Thymus (tissue), 11 donors: ENCODE results near the gene POU4F2. TPM values are rescaled to one million over a fixed set of nuclear protein-coding genes. Genes with fewer than 3 reads are reported as not detected.
"Not testable (repeated sequence)": the region's sequence is repeated elsewhere in the genome, so short reads cannot be mapped to it uniquely, and the experiment has no call there.

Source experiments
- DNase-seq, 9 donors: peaks; one replicate each; pipeline ENCODE4 v3.0.0-alpha.2; 2013; ENCODE audit warnings: low spot score in 9 of 9, low read depth in 6 of 9, missing footprints in 1 of 9
- H3K27ac ChIP-seq, 2 donors: one replicate each; pipeline ENCODE4 v1.5.1; 2013; ENCODE audit warnings: control low read depth in 1 of 2, low read depth in 1 of 2, low read length in 1 of 2, mild to moderate bottlenecking in 1 of 2, moderate library complexity in 1 of 2
- H3K27me3 ChIP-seq, 2 donors: one replicate each; pipeline ENCODE4 v1.5.1; 2013; ENCODE audit warnings: low read length in 1 of 2; ENCODE audit not compliant: control insufficient read depth in 2 of 2, insufficient read depth in 1 of 2
- H3K36me3 ChIP-seq, 2 donors: one replicate each; pipeline ENCODE4 v1.5.1; 2013; ENCODE audit warnings: low read length in 1 of 2, mild to moderate bottlenecking in 1 of 2, moderate library complexity in 1 of 2; ENCODE audit not compliant: control insufficient read depth in 2 of 2, insufficient read depth in 2 of 2
- H3K4me1 ChIP-seq, 2 donors: one replicate each; pipeline ENCODE4 v1.5.1; 2013; ENCODE audit warnings: low read length in 2 of 2; ENCODE audit not compliant: control insufficient read depth in 2 of 2, insufficient read depth in 2 of 2
- H3K4me3 ChIP-seq, 2 donors: one replicate each; pipeline ENCODE4 v1.5.1; 2013; ENCODE audit warnings: low read length in 2 of 2, control low read depth in 1 of 2, mild to moderate bottlenecking in 1 of 2
- H3K9me3 ChIP-seq, 2 donors: one replicate each; pipeline ENCODE4 v1.5.1; 2013; ENCODE audit warnings: low read length in 1 of 2, mild to moderate bottlenecking in 1 of 2; ENCODE audit not compliant: control insufficient read depth in 2 of 2, insufficient read depth in 1 of 2
- WGBS: extraction: QIAGEN DNeasy Blood & Tissue Kit; methylation state at CpG from one replicate; pipeline ENCODE4 v1.1.7; 2013; 5-methylcytosine and 5-hydroxymethylcytosine counted together
- polyA plus RNA-seq: library from polyadenylated mRNA; stranded (reverse); fragments of 200-250 nt; gene quantifications from one replicate; pipeline ENCODE4 v1.2.3, GENCODE V29; 2013
- total RNA-seq: library from RNA; stranded (reverse); fragments of 120-200 nt; gene quantifications from one replicate; pipeline ENCODE4 v1.2.4, GENCODE V29; 2013
- donor health status: healthy.

The POU4F2 gene
- total and polyA plus RNA-seq, 2 donors = not detected

GRCh38 chr4:146648461-146648783 lies 9.7 kb downstream of the POU4F2 start:
- DNase-seq = no peak
- WGBS = 8% methylated on average over 16 of the region's 16 CpGs

GRCh38 chr4:146649232-146649631 lies 10.5 kb downstream of the POU4F2 start:
- no peak for DNase-seq
- Histone ChIP-seq H3K4me1 (no peaks in the 10 kb centered on the region), H3K36me3 (no peaks in the 10 kb centered on the region), H3K9me3 (no peaks in the 10 kb centered on the region), H3K27me3 (peaks cover 31 to 87% of the 10 kb centered on the region in 2 donors), H3K27ac (no peak overlapping the region), H3K4me3 (no peak overlapping the region)
- WGBS = 9% methylated on average over 3 of the region's 3 CpGs

More at GRCh38 chr4:146648461-146648783, 9.7 kb downstream of the POU4F2 start:
- Histone ChIP-seq H3K4me1 (no peaks in the 10 kb centered on the region), H3K27ac (no peak overlapping the region), H3K36me3 (no peaks in the 10 kb centered on the region), H3K4me3 (no peak overlapping the region), H3K9me3 (no peaks in the 10 kb centered on the region), H3K27me3 (peaks cover 26 to 79% of the 10 kb centered on the region in 2 donors)

- 2% methylated on average over 4 of the region's 4 CpGs for WGBS
- peaks cover 34 to 94% of the 10 kb centered on the region in 2 donors for H3K27me3 ChIP-seq
- no peaks in the 10 kb centered on the region for H3K9me3 ChIP-seq
Measured at GRCh38 chr4:146650034-146650433, 11.3 kb downstream of the POU4F2 start.

GRCh38 chr4:146654687-146655520 lies 16.2 kb downstream of the POU4F2 start:
- Histone ChIP-seq H3K36me3 (no peaks in the 10 kb centered on the region), H3K4me3 (peak overlapping the region in 1 of 2 donors; percentile 13), H3K9me3 (no peaks in the 10 kb centered on the region), H3K27ac (no peak overlapping the region), H3K27me3 (peaks cover 22 to 66% of the 10 kb centered on the region in 2 donors), H3K4me1 (no peaks in the 10 kb centered on the region)
- WGBS = 2% methylated on average over 72 of the region's 72 CpGs
- DNase-seq = no peak

More at GRCh38 chr4:146650034-146650433, 11.3 kb downstream of the POU4F2 start:
- H3K4me3 ChIP-seq = no peak overlapping the region
- H3K4me1 ChIP-seq = no peaks in the 10 kb centered on the region
- no peak for DNase-seq
- H3K36me3 ChIP-seq = no peaks in the 10 kb centered on the region
- H3K27ac ChIP-seq = no peak overlapping the region

- H3K4me1 ChIP-seq = no peaks in the 10 kb centered on the region
- no peaks in the 10 kb centered on the region for H3K9me3 ChIP-seq
- H3K27ac ChIP-seq = no peak overlapping the region
- WGBS = 7% methylated on average over 9 of the region's 9 CpGs
- H3K4me3 ChIP-seq = no peak overlapping the region
- H3K27me3 ChIP-seq = peaks cover 18 to 60% of the 10 kb centered on the region in 2 donors
- DNase-seq = no peak
- no peaks in the 10 kb centered on the region for H3K36me3 ChIP-seq
Measured at GRCh38 chr4:146655521-146655856, 16.8 kb downstream of the POU4F2 start.

GRCh38 chr4:146661367-146661766 lies 22.7 kb downstream of the POU4F2 start:
- no peaks in the 10 kb centered on the region for H3K4me1 ChIP-seq
- H3K9me3 ChIP-seq = no peaks in the 10 kb centered on the region
- 53% methylated on average over 4 of the region's 4 CpGs for WGBS
- no peak for DNase-seq
- H3K27me3 ChIP-seq = peaks cover 0 to 3% of the 10 kb centered on the region in 2 donors
- H3K36me3 ChIP-seq = no peaks in the 10 kb centered on the region
- H3K27ac ChIP-seq = no peak overlapping the region
- no peak overlapping the region for H3K4me3 ChIP-seq

- not testable (repeated sequence) for H3K9me3 ChIP-seq, H3K4me3 ChIP-seq, H3K4me1 ChIP-seq, H3K36me3 ChIP-seq, H3K27me3 ChIP-seq, H3K27ac ChIP-seq, DNase-seq
- 59% methylated on average over 6 of the region's 6 CpGs for WGBS
Measured at GRCh38 chr4:146663968-146664311, 25.2 kb downstream of the POU4F2 start.

GRCh38 chr4:146674829-146675570 lies 36.3 kb downstream of the POU4F2 start:
- no peaks in the 10 kb centered on the region for H3K27me3 ChIP-seq
- H3K9me3 ChIP-seq = no peaks in the 10 kb centered on the region
- H3K27ac ChIP-seq = no peak overlapping the region
- H3K36me3 ChIP-seq = no peaks in the 10 kb centered on the region
- 90% methylated on average over 2 of the region's 2 CpGs for WGBS
- no peak for DNase-seq
- no peak overlapping the region for H3K4me3 ChIP-seq
- no peaks in the 10 kb centered on the region for H3K4me1 ChIP-seq
